IPS-18a (cell line): ENCODE results near the gene LCN10.
"Not testable (repeated sequence)": the region's sequence is repeated elsewhere in the genome, so short reads cannot be mapped to it uniquely, and the experiment has no call there.

Source experiments
- H3K27ac ChIP-seq: one replicate; pipeline ENCODE4 v1.5.1; 2013; ENCODE audit warnings: low read length
- H3K27me3 ChIP-seq: one replicate; pipeline ENCODE4 v1.6.1; 2013; ENCODE audit warnings: mild to moderate bottlenecking, low read length; ENCODE audit not compliant: control insufficient read depth, insufficient read depth
- H3K36me3 ChIP-seq: one replicate; pipeline ENCODE4 v1.6.1; 2013; ENCODE audit warnings: low read depth, low read length; ENCODE audit not compliant: control insufficient read depth
- H3K4me1 ChIP-seq: one replicate; pipeline ENCODE4 v1.6.1; 2013; ENCODE audit warnings: low read depth, low read length; ENCODE audit not compliant: control insufficient read depth
- H3K4me3 ChIP-seq: one replicate; pipeline ENCODE4 v1.5.1; 2013; ENCODE audit warnings: low read length
- H3K9ac ChIP-seq: one replicate; pipeline ENCODE4 v1.6.1; 2013; ENCODE audit warnings: mild to moderate bottlenecking, low read length, moderate library complexity
- H3K9me3 ChIP-seq: one replicate; pipeline ENCODE4 v1.6.1; 2013; ENCODE audit warnings: low read depth, low read length; ENCODE audit not compliant: control insufficient read depth

Gene LCN10

DNA sequence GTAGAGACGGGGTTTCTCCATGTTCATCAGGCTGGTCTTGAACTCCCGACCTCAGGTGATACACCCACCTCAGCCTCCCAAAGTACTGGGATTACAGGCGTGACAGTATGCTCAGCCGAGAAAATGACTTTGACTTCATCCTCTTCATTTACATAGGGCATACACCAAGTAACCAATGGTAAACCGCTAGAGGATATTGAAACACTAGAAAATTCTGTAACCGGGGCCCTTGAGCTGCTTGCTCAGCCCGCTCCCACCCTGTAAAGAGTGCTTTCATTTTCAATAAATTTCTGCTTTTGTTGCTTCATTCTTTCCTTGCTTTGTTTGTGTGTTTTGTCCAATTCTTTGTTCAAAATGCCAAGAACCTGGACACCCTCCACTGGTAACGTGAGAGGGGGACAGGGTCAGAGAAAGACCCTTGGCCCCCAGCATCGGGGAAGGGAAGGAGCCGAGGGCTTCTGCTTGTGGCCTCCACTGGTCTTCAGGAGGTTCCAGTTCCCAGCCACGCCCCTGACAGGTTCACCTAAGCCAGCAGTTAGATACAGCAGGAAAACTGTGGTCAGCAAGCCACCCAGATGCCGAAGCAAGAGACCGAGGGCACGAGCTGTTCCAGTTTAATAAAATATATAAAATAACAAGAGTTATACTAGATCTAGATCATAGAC, 23.1 kb upstream of the LCN10 start:
- H3K9ac ChIP-seq, H3K36me3 ChIP-seq, H3K4me3 ChIP-seq, H3K9me3 ChIP-seq, H3K27me3 ChIP-seq, H3K4me1 ChIP-seq, H3K27ac ChIP-seq: not testable (repeated sequence)

DNA sequence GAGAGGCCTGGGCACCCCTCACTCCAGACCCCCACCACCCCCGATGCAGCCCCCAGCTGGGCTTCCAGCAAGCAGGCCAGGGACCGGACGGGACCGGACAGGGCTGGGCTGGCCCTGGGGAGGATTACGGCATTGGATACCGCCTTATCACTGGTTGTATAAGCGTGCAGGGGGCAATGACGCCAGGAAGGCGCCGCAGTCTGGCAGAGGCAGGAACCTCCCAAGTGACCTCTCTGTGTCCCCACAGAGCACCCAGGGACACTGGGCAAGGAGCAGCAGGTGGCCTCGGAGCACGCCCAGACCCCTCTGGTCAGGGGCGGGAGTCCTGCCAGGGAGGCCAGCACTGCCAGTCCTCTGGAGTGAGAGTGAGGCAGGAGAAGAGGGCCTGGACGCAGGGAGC, 22.3 kb upstream of the LCN10 start:
- Histone ChIP-seq H3K9ac (no peak overlapping the region), H3K9me3 (no peaks in the 10 kb centered on the region), H3K36me3 (no peaks in the 10 kb centered on the region), H3K4me3 (no peak overlapping the region), H3K27ac (no peak overlapping the region), H3K27me3 (peaks cover 8% of the 10 kb centered on the region), H3K4me1 (peaks cover 2% of the 10 kb centered on the region)

DNA sequence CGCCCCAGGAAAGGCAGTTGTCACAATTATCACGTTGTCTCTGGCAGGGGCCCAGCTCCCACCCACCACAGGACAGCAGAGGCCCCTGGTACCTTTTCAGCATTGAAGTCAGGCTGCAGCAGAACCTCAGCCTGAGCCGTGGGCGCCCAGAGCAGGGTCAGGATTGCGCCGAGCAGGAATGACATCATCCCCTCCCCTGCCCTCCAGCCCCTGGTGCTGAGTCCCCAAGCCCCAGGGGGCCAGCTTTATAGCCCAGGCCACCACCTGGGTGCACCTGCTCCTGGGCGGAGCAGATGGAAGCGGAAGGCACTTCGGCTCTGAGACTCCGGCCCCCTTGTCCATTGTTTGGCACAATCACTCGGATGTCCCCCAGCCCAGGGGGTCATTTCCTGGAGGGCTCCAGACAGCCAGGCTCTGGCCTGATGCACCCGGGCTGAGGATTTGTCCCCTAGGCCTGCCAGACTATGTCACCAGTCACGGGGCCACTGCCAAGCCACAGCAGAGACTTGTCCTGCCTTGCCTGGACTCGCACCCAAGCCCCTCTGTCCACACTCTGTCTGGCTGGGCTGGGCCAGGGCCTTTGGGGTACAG, 21.7 kb upstream of the LCN10 start, which contains the start of gene LCN15:
LCN15 (minus strand) TSS at position 218 of the 591 bp plus-strand sequence; CDS start at position 188, 30 bp downstream.
- Histone ChIP-seq H3K9me3 (no peaks in the 10 kb centered on the region), H3K4me3 (peak within 1 kb of the TSS; percentile 17), H3K9ac (no peak within 1 kb of the TSS)

DNA sequence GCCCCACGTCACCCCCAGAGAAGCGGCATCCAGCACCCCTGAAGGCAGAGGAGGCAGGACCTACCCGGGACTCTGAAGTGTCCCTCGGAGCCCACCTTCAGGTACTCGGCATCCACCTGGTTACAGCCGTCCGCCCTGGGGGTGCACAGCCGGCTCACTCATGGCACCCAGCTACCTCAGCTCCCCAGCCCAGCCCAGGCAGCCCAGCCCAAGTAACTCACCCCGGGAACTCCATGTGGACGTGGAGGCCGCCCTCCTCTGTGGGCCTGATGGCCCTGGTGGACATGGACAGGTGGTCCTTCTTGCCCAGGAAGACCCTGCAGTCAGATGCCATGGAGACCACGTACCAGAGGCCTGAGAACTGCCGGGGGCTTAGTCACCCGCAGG, 20.9 kb upstream of the LCN10 start:
- Histone ChIP-seq H3K4me1 (peaks cover 2% of the 10 kb centered on the region), H3K27me3 (peaks cover 8% of the 10 kb centered on the region), H3K9ac (no peak overlapping the region), H3K36me3 (no peaks in the 10 kb centered on the region), H3K9me3 (no peaks in the 10 kb centered on the region), H3K4me3 (peak overlapping the region; percentile 17), H3K27ac (no peak overlapping the region)

More for the DNA sequence above, 21.7 kb upstream of the LCN10 start, which contains the start of gene LCN15:
- Histone ChIP-seq H3K4me1 (peaks cover 2% of the 10 kb centered on the region), H3K36me3 (no peaks in the 10 kb centered on the region), H3K27ac (no peak within 1 kb of the TSS), H3K27me3 (peaks cover 8% of the 10 kb centered on the region)

- H3K4me1 ChIP-seq: peaks cover 2% of the 10 kb centered on the region
- no peaks in the 10 kb centered on the region for H3K9me3 ChIP-seq
- no peaks in the 10 kb centered on the region for H3K36me3 ChIP-seq
- no peak overlapping the region for H3K9ac ChIP-seq
- peak overlapping the region; percentile 17 for H3K4me3 ChIP-seq
- no peak overlapping the region for H3K27ac ChIP-seq
- peaks cover 8% of the 10 kb centered on the region for H3K27me3 ChIP-seq
Observed at GRCh38 chr9:136762915-136763648, 20.3 kb upstream of the LCN10 start.

DNA sequence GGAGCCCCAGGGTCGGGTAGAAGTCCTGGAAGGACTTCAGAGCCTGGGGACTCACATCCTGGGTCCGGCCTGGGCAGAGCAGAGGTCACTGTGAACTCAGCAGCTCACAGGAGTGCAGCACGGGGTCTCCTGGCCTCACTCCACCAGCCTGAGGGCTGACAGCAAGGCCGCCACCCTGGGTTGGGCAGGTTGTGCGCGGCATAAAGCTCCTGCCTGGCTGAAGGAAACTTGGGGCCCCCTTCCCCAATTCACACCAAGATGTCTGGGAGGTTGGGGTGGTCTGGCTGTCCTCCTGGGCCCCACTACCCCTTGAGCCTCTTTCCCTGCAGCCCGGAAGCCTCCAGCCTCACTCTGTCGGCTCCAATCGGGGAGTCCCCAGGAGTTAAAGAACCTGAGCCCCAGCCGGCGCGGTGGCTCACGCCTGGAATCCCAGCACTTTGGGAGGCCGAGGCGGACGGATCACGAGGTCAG, 19.5 kb upstream of the LCN10 start:
- no peak overlapping the region for H3K4me3 ChIP-seq
- peaks cover 2% of the 10 kb centered on the region for H3K4me1 ChIP-seq
- H3K36me3 ChIP-seq: no peaks in the 10 kb centered on the region
- no peaks in the 10 kb centered on the region for H3K9me3 ChIP-seq
- no peak overlapping the region for H3K27ac ChIP-seq
- no peak overlapping the region for H3K9ac ChIP-seq
- H3K27me3 ChIP-seq: peaks cover 4% of the 10 kb centered on the region

DNA sequence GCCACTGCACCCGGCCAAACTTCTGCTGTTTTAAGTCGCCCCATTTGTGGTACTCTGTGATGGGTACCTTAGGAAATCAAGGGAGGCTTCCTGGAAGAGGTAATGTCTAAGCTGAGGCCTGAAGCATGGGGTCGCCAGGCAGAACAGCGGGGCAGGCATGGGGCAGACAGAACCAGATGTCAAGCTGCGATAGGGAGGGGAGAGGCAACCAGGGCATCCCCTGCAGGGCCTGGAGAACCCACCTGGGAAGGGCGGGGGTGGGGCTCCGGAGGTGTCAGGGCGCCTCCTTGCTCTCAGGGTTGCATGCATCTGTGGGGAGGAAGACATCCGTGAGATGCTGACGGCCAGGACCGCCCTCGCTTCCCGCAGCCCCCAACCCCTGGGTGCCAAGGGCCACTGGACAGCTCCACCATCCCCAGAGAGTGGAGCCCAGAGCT, 18.8 kb upstream of the LCN10 start:
- Histone ChIP-seq H3K27ac (no peak overlapping the region), H3K4me3 (no peak overlapping the region), H3K36me3 (no peaks in the 10 kb centered on the region), H3K4me1 (peaks cover 2% of the 10 kb centered on the region), H3K9me3 (no peaks in the 10 kb centered on the region), H3K9ac (no peak overlapping the region), H3K27me3 (peaks cover 4% of the 10 kb centered on the region)

- not testable (repeated sequence) for H3K9ac ChIP-seq, H3K27me3 ChIP-seq, H3K9me3 ChIP-seq, H3K36me3 ChIP-seq, H3K27ac ChIP-seq, H3K4me3 ChIP-seq, H3K4me1 ChIP-seq
Observed at GRCh38 chr9:136760834-136761544, 18.2 kb upstream of the LCN10 start.

DNA sequence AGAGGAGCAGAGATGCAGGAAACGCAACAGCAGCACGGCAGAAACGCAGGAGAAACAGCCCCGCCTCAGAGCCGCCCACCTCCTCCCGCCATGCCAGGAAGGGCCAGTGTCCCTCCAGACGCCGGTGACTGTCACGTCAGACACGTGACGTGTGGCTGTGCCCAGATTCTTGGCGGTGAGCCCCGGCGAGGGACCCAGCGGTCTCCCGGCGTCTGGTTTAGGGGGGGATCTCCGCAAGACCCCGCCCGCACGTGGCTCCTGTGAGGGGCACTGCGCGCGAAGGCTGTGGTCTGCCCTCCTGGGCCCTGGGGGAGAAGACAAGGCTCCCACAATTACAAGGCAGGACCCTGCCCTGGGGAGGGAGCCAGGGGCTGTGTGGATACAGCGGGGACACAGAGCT, 17.7 kb upstream of the LCN10 start:
- H3K9ac ChIP-seq: no peak overlapping the region
- H3K36me3 ChIP-seq: no peaks in the 10 kb centered on the region
- no peak overlapping the region for H3K4me3 ChIP-seq
- H3K27me3 ChIP-seq: peaks cover 4% of the 10 kb centered on the region
- no peaks in the 10 kb centered on the region for H3K9me3 ChIP-seq
- peaks cover 2% of the 10 kb centered on the region for H3K4me1 ChIP-seq
- H3K27ac ChIP-seq: no peak overlapping the region

GRCh38 chr9:136759436-136760325, 16.9 kb upstream of the LCN10 start:
- no peak overlapping the region for H3K27ac ChIP-seq
- no peaks in the 10 kb centered on the region for H3K36me3 ChIP-seq
- H3K4me3 ChIP-seq: no peak overlapping the region
- peaks cover 2% of the 10 kb centered on the region for H3K4me1 ChIP-seq
- no peaks in the 10 kb centered on the region for H3K9me3 ChIP-seq
- peaks cover 4% of the 10 kb centered on the region for H3K27me3 ChIP-seq
- H3K9ac ChIP-seq: no peak overlapping the region
